Measurements from ENCODE around the gene C14orf180. TPM values are rescaled to one million over a fixed set of nuclear protein-coding genes. Genes with fewer than 3 reads are reported as not detected.

Gene C14orf180
- total and polyA plus RNA-seq, 2 of the 8 experiments (the other 6 are each of a cell fraction or from before 2014, with no cell fraction given) = not detected

GRCh38 chr14:104557086-104557485, 22.5 kb upstream of the C14orf180 start:
- Histone ChIP-seq H3K27ac (ENCODE audit: low read depth, low read length) (no peak overlapping the region), H3K18ac (ENCODE audit: extremely low read depth, low read length) (no peak overlapping the region), H2BK15ac (ENCODE audit: low read length) (no peak overlapping the region), H3K56ac (replicated peaks; ENCODE audit: insufficient read length, low read depth, low read length) (no peak overlapping the region), H3K4me2 (ENCODE audit: insufficient read depth in 1 of 2, low read depth in 2 of 2, low read length in 2 of 2) (no peak overlapping the region), H3K14ac (ENCODE audit: insufficient read length) (no peak overlapping the region), H2AK5ac (ENCODE audit: low read depth, low read length) (no peak overlapping the region), H2AFZ (ENCODE audit: low read length) (no peak overlapping the region), H3K4me3 (ENCODE audit: extremely low read depth in 1 of 4, insufficient read depth in 2 of 4, low read depth in 3 of 4, low read length in 4 of 4) (no peak overlapping the region), H2BK12ac (ENCODE audit: low read depth, low read length) (no peak overlapping the region), H3K79me2 (ENCODE audit: control insufficient read depth in 1 of 2, insufficient read depth in 2 of 2, low read length in 2 of 2) (no peaks in the 10 kb centered on the region), H4K8ac (ENCODE audit: extremely low read depth, insufficient read depth, low read length) (no peak overlapping the region), H4K20me1 (replicated peaks in 1 of 2; ENCODE audit: control insufficient read depth in 1 of 2, insufficient read depth in 2 of 2, low read length in 2 of 2) (peaks cover 0 to 3% of the 10 kb centered on the region in 2 experiments), H4K5ac (ENCODE audit: insufficient read length, low read depth, low read length) (no peak overlapping the region), H3K27me3 (replicated peaks in 1 of 4; ENCODE audit: control insufficient read depth in 3 of 4, extremely low read depth in 1 of 4, insufficient read depth in 3 of 4, low read length in 3 of 4) (no peaks in the 10 kb centered on the region), H3K9ac (replicated peaks in 1 of 4; ENCODE audit: extremely low read depth in 1 of 4, low read depth in 3 of 4, low read length in 3 of 4) (no peak overlapping the region), H3K4me1 (replicated peaks in 1 of 4; ENCODE audit: control insufficient read depth in 3 of 4, insufficient read depth in 4 of 4, low read length in 3 of 4) (no peaks in the 10 kb centered on the region), H3K36me3 (ENCODE audit: control insufficient read depth in 2 of 4, insufficient read depth in 4 of 4, low read length in 3 of 4) (no peaks in the 10 kb centered on the region), H4K91ac (replicated peaks; ENCODE audit: insufficient read length, low read length) (no peak overlapping the region), H2BK120ac (replicated peaks; ENCODE audit: low read depth, low read length) (no peak overlapping the region), H3K23ac (ENCODE audit: insufficient read length) (no peak overlapping the region), H2BK5ac (ENCODE audit: low read depth, low read length) (no peak overlapping the region), H3K4ac (replicated peaks; ENCODE audit: insufficient read length, low read depth, low read length) (no peak overlapping the region), H3K9me3 (ENCODE audit: insufficient read depth in 2 of 2, low read depth in 1 of 2, low read length in 1 of 2) (no peaks in the 10 kb centered on the region), H3K79me1 (ENCODE audit: low read depth, low read length) (no peaks in the 10 kb centered on the region), H2BK20ac (ENCODE audit: low read length) (no peak overlapping the region), H3K23me2 (ENCODE audit: low read depth, low read length) (no peaks in the 10 kb centered on the region)
- 83% methylated on average over 2 of the region's 5 CpGs; no CpG with 5 or more reads in 1 of the 2 experiments for WGBS, 2 experiments (ENCODE audit: extremely low coverage in 1 of 2, insufficient coverage in 1 of 2, insufficient read length in 1 of 2, insufficient replicate concordance in 2 of 2, low coverage in 1 of 2, low lambda C conversion rate in 2 of 2, missing lambda C conversion rate in 1 of 2)
- POLR2A ChIA-PET (ENCODE audit: partially characterized antibody) = no interaction called here
- DNase-seq (ENCODE audit: low read depth in 1 of 2, low spot score in 2 of 2) (no peak), FAIRE-seq (no peak)
- CTCF ChIA-PET (ENCODE audit: partially characterized antibody) = interaction anchor here (1.0 to 1.3 kb wide), 3 partner anchors 10 to 34 kb away, joined by 3 read pairs; no protein-coding TSS in a partner anchor
- TF ChIP-seq TAF7 (optimal IDR thresholded peaks at IDR 0.05; ENCODE audit: borderline replicate concordance, low read depth, low read length) = no peak
- TF ChIP-seq SP4 (IDR thresholded peaks at IDR 0.05; ENCODE audit: low read length) = no peak
- TF ChIP-seq NANOG (IDR thresholded peaks at IDR 0.05; ENCODE audit: insufficient read depth, low read depth, low read length, poor library complexity, severe bottlenecking) = no peak
- TF ChIP-seq CHD1 (IDR thresholded peaks at IDR 0.05; ENCODE audit: low read depth, low read length) = no peak
- no peak for TF ChIP-seq ASH2L (IDR thresholded peaks at IDR 0.05; ENCODE audit: low read length)
- TF ChIP-seq TAF1 (IDR thresholded peaks at IDR 0.05; ENCODE audit: low read depth, low read length) = no peak
- no peak for TF ChIP-seq ATF2 (IDR thresholded peaks at IDR 0.05; ENCODE audit: low read length)
- TF ChIP-seq, protein P1, sequence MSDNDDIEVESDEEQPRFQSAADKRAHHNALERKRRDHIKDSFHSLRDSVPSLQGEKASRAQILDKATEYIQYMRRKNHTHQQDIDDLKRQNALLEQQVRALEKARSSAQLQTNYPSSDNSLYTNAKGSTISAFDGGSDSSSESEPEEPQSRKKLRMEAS (IDR thresholded peaks at IDR 0.05) = no peak
- no peak for TF ChIP-seq BRCA1 (IDR thresholded peaks at IDR 0.05; ENCODE audit: low read depth, low read length)
- TF ChIP-seq FOSL1 (IDR thresholded peaks at IDR 0.05; ENCODE audit: insufficient read depth, low read depth, low read length) = no peak
- TF ChIP-seq EGR1 (IDR thresholded peaks at IDR 0.05; ENCODE audit: borderline replicate concordance, low read depth, low read length) = no peak
- TF ChIP-seq USF2 (IDR thresholded peaks at IDR 0.05; ENCODE audit: low read length) = no peak
